CD14-positive monocyte (primary cell): Measurements from ENCODE around the gene PLA2G2C. TPM values are rescaled to one million over a fixed set of nuclear protein-coding genes. Genes with fewer than 3 reads are reported as not detected.

Experiments used
- DNase-seq, 3 donors: peaks; one replicate each; pipeline ENCODE4 v3.0.0-alpha.2; 2011 to 2022
- H2AFZ ChIP-seq: 2 replicates; pipeline ENCODE4 v1.6.0; 2012; ENCODE audit warnings: mild to moderate bottlenecking, low read depth, low read length, inconsistent platforms; ENCODE audit not compliant: insufficient read depth, poor library complexity, severe bottlenecking
- H3K27ac ChIP-seq, 2 donors: 1 replicate in 1 of 2; 2 replicates in 1 of 2; pipeline ENCODE4 v1.5.1; 2012 to 2013; ENCODE audit warnings: low read length in 2 of 2, control low read depth in 1 of 2, inconsistent platforms in 1 of 2, low read depth in 1 of 2, mild to moderate bottlenecking in 1 of 2
- H3K27me3 ChIP-seq, 2 donors: one replicate each; pipeline versions ENCODE4 v1.6.0 to v1.6.1; 2011 to 2013; ENCODE audit warnings: low read length in 2 of 2; ENCODE audit not compliant: control insufficient read depth in 2 of 2, insufficient read depth in 2 of 2
- H3K36me3 ChIP-seq, 2 donors: replicated peaks in 1 of 2; 1 replicate in 1 of 2; 2 replicates in 1 of 2; pipeline versions ENCODE4 v1.5.1 to v1.6.1; 2012 to 2013; ENCODE audit warnings: low read length in 2 of 2, control low read depth in 1 of 2, inconsistent platforms in 1 of 2, mild to moderate bottlenecking in 1 of 2; ENCODE audit not compliant: insufficient read depth in 2 of 2, control insufficient read depth in 1 of 2
- H3K4me1 ChIP-seq, 2 donors: 1 replicate in 1 of 2; 2 replicates in 1 of 2; pipeline versions ENCODE4 v1.5.1 to v1.6.1; 2012 to 2013; ENCODE audit warnings: low read length in 2 of 2, control low read depth in 1 of 2, inconsistent platforms in 1 of 2, mild to moderate bottlenecking in 1 of 2, moderate library complexity in 1 of 2; ENCODE audit not compliant: insufficient read depth in 2 of 2, control insufficient read depth in 1 of 2
- H3K4me2 ChIP-seq: replicated peaks from 2 replicates; pipeline ENCODE3; 2012; ENCODE audit warnings: low read length, moderate library complexity, mild to moderate bottlenecking; ENCODE audit not compliant: poor library complexity, severe bottlenecking; ENCODE audit errors: extremely low read depth
- H3K4me3 ChIP-seq, 3 experiments: fragments of 200-600 bp in 1 of 3; sonication (generic) in 1 of 3; replicated peaks in 1 of 3; 1 replicate in 2 of 3; 2 replicates in 1 of 3; pipeline ENCODE4 v1.5.1; 2011 to 2013; ENCODE audit warnings: low read length in 3 of 3, mild to moderate bottlenecking in 3 of 3, control low read depth in 2 of 3, low read depth in 2 of 3, inconsistent platforms in 1 of 3, moderate library complexity in 1 of 3
- H3K79me2 ChIP-seq: 2 replicates; pipeline ENCODE4 v1.6.0; 2012; ENCODE audit warnings: mild to moderate bottlenecking, control low read depth, inconsistent platforms, low read length, moderate library complexity; ENCODE audit not compliant: insufficient read depth
- H3K9ac ChIP-seq: 2 replicates; pipeline ENCODE4 v1.6.0; 2017; ENCODE audit warnings: low read length, mild to moderate bottlenecking; ENCODE audit not compliant: insufficient read depth, poor library complexity, severe bottlenecking
- H3K9me3 ChIP-seq, 2 donors: replicated peaks in 1 of 2; 1 replicate in 1 of 2; 2 replicates in 1 of 2; pipeline versions ENCODE4 v1.5.1 to v1.6.1; 2012 to 2013; ENCODE audit warnings: low read length in 2 of 2, control low read depth in 1 of 2; ENCODE audit not compliant: control insufficient read depth in 1 of 2, insufficient read depth in 1 of 2
- H4K20me1 ChIP-seq: 2 replicates; pipeline ENCODE4 v1.6.0; 2012; ENCODE audit warnings: mild to moderate bottlenecking, low read length, control low read depth, moderate library complexity; ENCODE audit not compliant: insufficient read depth
- H3K27ac Mint-ChIP-seq, 7 donors: one replicate each; pipeline ENCODE4 v1.8.0; 2020; ENCODE audit warnings: mild to moderate bottlenecking in 7 of 7, mixed read lengths in 7 of 7, moderate library complexity in 6 of 7, inconsistent platforms in 2 of 7
- H3K27me3 Mint-ChIP-seq, 3 donors: one replicate each; pipeline ENCODE4 v1.8.0; 2021 to 2022; ENCODE audit warnings: low read depth in 3 of 3, mild to moderate bottlenecking in 3 of 3, mixed read lengths in 3 of 3, moderate library complexity in 3 of 3, inconsistent platforms in 1 of 3
- H3K36me3 Mint-ChIP-seq, 2 donors: one replicate each; pipeline ENCODE4 v1.8.0; 2020; ENCODE audit warnings: mixed read lengths in 2 of 2, inconsistent platforms in 1 of 2, mild to moderate bottlenecking in 1 of 2
- H3K4me1 Mint-ChIP-seq: one replicate; pipeline ENCODE4 v1.8.0; 2020; ENCODE audit warnings: mild to moderate bottlenecking, mixed read lengths
- H3K4me3 Mint-ChIP-seq, 2 donors: one replicate each; pipeline ENCODE4 v1.8.0; 2020; ENCODE audit warnings: mild to moderate bottlenecking in 2 of 2, mixed read lengths in 2 of 2, moderate library complexity in 1 of 2
- H3K9me3 Mint-ChIP-seq, 7 donors: one replicate each; pipeline ENCODE4 v1.8.0; 2020 to 2022; ENCODE audit warnings: mixed read lengths in 7 of 7, mild to moderate bottlenecking in 6 of 7, moderate library complexity in 6 of 7, inconsistent platforms in 2 of 7
- CTCF ChIP-seq: fragments of 200-600 bp; IDR thresholded peaks from one replicate; pipeline ENCODE4 v1.8.0; 2022; ENCODE audit warnings: antibody characterized with exemption, mild to moderate bottlenecking
- WGBS: methylation state at CpG from one replicate; pipeline ENCODE4 v1.1.5; 2013; ENCODE audit warnings: missing lambda C conversion rate; ENCODE audit not compliant: insufficient coverage; 5-methylcytosine and 5-hydroxymethylcytosine counted together
- intact Hi-C, 2 donors: fragments of 100-400 bp; cut with micrococcal nuclease; formaldehyde crosslinking; loops; one replicate each; pipeline versions ENCODE4 v1.15.0 to v1.15.1; 2023
- polyA plus RNA-seq, 3 donors: library from polyadenylated mRNA; depleted of rRNA in 1 of 3; unstranded in 2 of 3; stranded (reverse) in 1 of 3; fragments of 300-500 nt in 2 of 3; fragments of >200 nt in 1 of 3; fragmentation: Illumina TruSeq in 2 of 3; gene quantifications; 1 replicate in 2 of 3; 2 replicates in 1 of 3; pipeline ENCODE4 v1.2.3, GENCODE V29; 2012 to 2021

PLA2G2C gene
- polyA plus RNA-seq, 3 donors, result 0.07 to 0.40 TPM; not detected in 1

- Mint-ChIP-seq H3K4me1 (peaks cover 3% of the 10 kb centered on the region), H3K4me3 (no peak overlapping the region), H3K27me3 (peaks cover 19 to 37% (median 34%) of the 10 kb centered on the region in 3 donors), H3K36me3 (no peaks in the 10 kb centered on the region), H3K27ac (no peak overlapping the region), H3K9me3 (peaks cover 0 to 2% (median 0%) of the 10 kb centered on the region in 7 donors)
- H3K4me3 ChIP-seq, result no peak overlapping the region
- H3K79me2 ChIP-seq, result no peaks in the 10 kb centered on the region
- no peak for DNase-seq
- no peak for TF ChIP-seq CTCF
- no peak overlapping the region for H3K9ac ChIP-seq
- H3K4me1 ChIP-seq, result no peaks in the 10 kb centered on the region
- no peaks in the 10 kb centered on the region for H3K27me3 ChIP-seq
- H2AFZ ChIP-seq, result no peak overlapping the region
- WGBS, result 33% methylated on average over 3 of the region's 7 CpGs
- H3K9me3 ChIP-seq, result no peaks in the 10 kb centered on the region
- H3K4me2 ChIP-seq, result no peak overlapping the region
- no peak overlapping the region for H3K27ac ChIP-seq
- intact Hi-C loops, result loop anchor here in 1 of 2 donors (5.0 kb wide), 1 partner anchor 97 kb away; no protein-coding TSS in a partner anchor
- H4K20me1 ChIP-seq, result no peaks in the 10 kb centered on the region
- H3K36me3 ChIP-seq, result no peaks in the 10 kb centered on the region
These were observed 12.6 kb upstream of the PLA2G2C start for GRCh38 chr1:20198918-20199317.

- H3K27me3 Mint-ChIP-seq, result peaks cover 23 to 34% (median 34%) of the 10 kb centered on the region in 3 donors
These were observed 12.0 kb upstream of the PLA2G2C start for GRCh38 chr1:20198296-20198695.

More at GRCh38 chr1:20198296-20198695, 12.0 kb upstream of the PLA2G2C start:
- intact Hi-C loops, result loop anchor here in 1 of 2 donors (5.0 kb wide), 1 partner anchor 96 kb away; no protein-coding TSS in a partner anchor
- Mint-ChIP-seq H3K4me3 (no peak overlapping the region), H3K27ac (no peak overlapping the region), H3K9me3 (peaks cover 0 to 2% (median 0%) of the 10 kb centered on the region in 7 donors), H3K4me1 (peaks cover 3% of the 10 kb centered on the region), H3K36me3 (no peaks in the 10 kb centered on the region)
- H3K27me3 ChIP-seq, result no peaks in the 10 kb centered on the region
- H4K20me1 ChIP-seq, result no peaks in the 10 kb centered on the region
- no peak overlapping the region for H3K9ac ChIP-seq
- H3K79me2 ChIP-seq, result no peaks in the 10 kb centered on the region
- no CpG with 5 or more reads among the region's 1 CpG for WGBS
- no peak for DNase-seq
- no peak overlapping the region for H2AFZ ChIP-seq
- H3K4me1 ChIP-seq, result no peaks in the 10 kb centered on the region
- no peak overlapping the region for H3K4me2 ChIP-seq
- no peak overlapping the region for H3K4me3 ChIP-seq
- no peaks in the 10 kb centered on the region for H3K9me3 ChIP-seq
- no peaks in the 10 kb centered on the region for H3K36me3 ChIP-seq
- H3K27ac ChIP-seq, result no peak overlapping the region
- TF ChIP-seq CTCF, result no peak
